Central memory CD8-positive, alpha-beta T cell (primary cell): ENCODE measurements around the gene DHCR24.
A peak's percentile ranks its signal among the peaks of the same experiment; 100 is the strongest.

Experiments
- ATAC-seq: fragments of 150-1000 bp; cut with Tn5 transposase; replicated peaks from 2 replicates; pipeline ENCODE4 v1.10.0; 2022; ENCODE audit warnings: mild to moderate bottlenecking, moderate FRiP score, moderate number of reproducible peaks; ENCODE audit not compliant: poor library complexity, severe bottlenecking; ENCODE audit errors: extremely low read depth
- DNase-seq, 2 donors: peaks; one replicate each; pipeline ENCODE4 v3.0.0; 2021; ENCODE audit warnings: low spot score in 2 of 2
- H3K27ac Mint-ChIP-seq: one replicate; pipeline ENCODE4 v1.8.0; 2022; ENCODE audit warnings: low read depth, mild to moderate bottlenecking, moderate library complexity, mixed read lengths
- H3K27me3 Mint-ChIP-seq: one replicate; pipeline ENCODE4 v1.8.0; 2022; ENCODE audit warnings: mixed read lengths
- H3K36me3 Mint-ChIP-seq: one replicate; pipeline ENCODE4 v1.8.0; 2022; ENCODE audit warnings: mild to moderate bottlenecking, moderate library complexity, mixed read lengths; ENCODE audit not compliant: insufficient read depth
- H3K4me1 Mint-ChIP-seq: one replicate; pipeline ENCODE4 v1.8.0; 2022; ENCODE audit warnings: mixed read lengths
- H3K4me3 Mint-ChIP-seq: one replicate; pipeline ENCODE4 v1.8.0; 2022; ENCODE audit warnings: mild to moderate bottlenecking, moderate library complexity, mixed read lengths
- H3K9me3 Mint-ChIP-seq: one replicate; pipeline ENCODE4 v1.8.0; 2022; ENCODE audit warnings: mixed read lengths

DHCR24 gene

DNA sequence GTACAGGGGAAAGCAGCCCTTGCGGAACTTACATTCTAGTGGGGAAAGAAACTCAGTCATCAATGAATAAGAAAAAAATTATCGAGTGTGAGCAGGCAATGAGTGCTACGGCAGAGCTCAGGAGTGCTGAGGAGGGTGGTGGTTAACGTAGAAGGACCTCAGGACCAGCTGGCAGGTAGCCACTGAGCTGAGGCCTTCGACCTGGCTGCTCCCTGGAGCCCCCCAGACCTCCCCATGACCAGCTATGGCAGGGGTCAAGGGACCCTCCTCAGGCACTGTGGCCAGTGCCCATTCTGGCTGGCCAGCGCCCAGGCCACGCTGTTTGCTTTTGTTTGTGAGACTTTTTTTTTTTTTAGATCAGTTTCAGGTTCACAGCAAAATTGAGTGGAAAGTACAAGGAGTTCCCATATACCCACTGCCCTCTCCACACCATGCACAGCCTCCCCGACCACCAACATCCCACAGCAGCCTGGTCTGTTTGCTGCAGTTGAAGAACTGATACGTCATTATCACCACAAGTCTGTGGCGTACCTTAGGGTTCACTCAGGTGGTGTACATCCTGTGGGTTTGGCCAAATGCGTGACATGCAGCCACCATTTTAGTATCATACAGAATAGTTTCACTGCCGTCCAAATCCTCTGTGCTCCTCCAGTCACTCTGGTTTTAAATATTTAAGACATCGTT, 74.1 kb downstream of the DHCR24 start:
- DNase-seq (no peak), ATAC-seq (peak; percentile 67)
- Mint-ChIP-seq H3K27me3 (no peaks in the 10 kb centered on the region), H3K9me3 (no peaks in the 10 kb centered on the region), H3K4me3 (no peak overlapping the region), H3K27ac (no peak overlapping the region), H3K36me3 (no peaks in the 10 kb centered on the region), H3K4me1 (peaks cover 20% of the 10 kb centered on the region)

DNA sequence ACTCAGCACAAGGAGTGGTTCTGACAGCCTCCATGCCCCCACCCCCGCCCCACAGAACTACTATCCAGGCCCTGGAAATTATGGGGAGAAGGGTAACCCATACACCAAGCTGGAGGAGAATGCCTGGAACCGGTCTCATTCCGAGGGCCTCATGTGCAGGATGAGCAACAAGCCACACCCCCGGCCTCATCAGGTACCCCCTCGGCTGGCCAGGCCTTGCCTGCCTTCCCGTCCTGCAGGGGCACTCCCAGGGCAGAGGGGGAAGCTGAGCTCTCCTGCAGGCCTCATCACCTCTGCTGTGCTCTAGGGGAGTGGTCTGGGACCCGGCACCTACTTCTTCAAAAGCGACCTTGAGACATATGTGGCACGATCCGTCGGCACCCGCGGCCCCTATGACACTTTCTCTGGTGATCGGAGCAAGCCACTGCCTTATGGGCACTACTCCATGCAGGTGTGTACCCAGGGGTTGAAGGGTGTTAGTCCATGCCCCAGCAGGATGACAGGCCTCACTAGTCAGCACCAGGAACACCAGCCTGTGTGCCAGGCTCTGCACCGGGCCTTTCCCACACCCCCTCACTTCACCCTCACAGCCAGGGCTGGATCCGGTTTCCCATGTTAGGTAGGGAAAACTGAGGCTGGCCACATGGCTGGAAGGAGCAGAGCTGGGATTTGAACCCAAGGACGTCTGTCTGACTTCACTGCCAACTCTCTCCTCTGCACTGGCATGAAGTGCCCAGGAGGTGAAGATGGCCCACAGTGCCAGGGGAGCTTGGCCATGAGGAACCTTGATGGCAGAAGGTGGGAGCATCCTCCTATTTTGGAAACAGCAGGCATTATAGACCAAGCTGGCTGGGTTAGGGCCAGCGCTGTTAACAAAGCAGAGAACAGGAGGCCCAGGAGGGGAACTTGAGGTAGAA, 75.0 kb downstream of the DHCR24 start:
- Mint-ChIP-seq H3K4me1 (peaks cover 28% of the 10 kb centered on the region), H3K4me3 (no peak overlapping the region), H3K27me3 (no peaks in the 10 kb centered on the region), H3K36me3 (no peaks in the 10 kb centered on the region), H3K27ac (no peak overlapping the region), H3K9me3 (no peaks in the 10 kb centered on the region)
- ATAC-seq: no peak
- DNase-seq: no peak

GRCh38 chr1:54811066-54811465, 75.9 kb downstream of the DHCR24 start:
- DNase-seq (no peak), ATAC-seq (no peak)
- peaks cover 33% of the 10 kb centered on the region for H3K4me1 Mint-ChIP-seq
- no peak overlapping the region for H3K27ac Mint-ChIP-seq
- no peaks in the 10 kb centered on the region for H3K36me3 Mint-ChIP-seq
- H3K4me3 Mint-ChIP-seq: no peak overlapping the region
- no peaks in the 10 kb centered on the region for H3K9me3 Mint-ChIP-seq
- no peaks in the 10 kb centered on the region for H3K27me3 Mint-ChIP-seq

DNA sequence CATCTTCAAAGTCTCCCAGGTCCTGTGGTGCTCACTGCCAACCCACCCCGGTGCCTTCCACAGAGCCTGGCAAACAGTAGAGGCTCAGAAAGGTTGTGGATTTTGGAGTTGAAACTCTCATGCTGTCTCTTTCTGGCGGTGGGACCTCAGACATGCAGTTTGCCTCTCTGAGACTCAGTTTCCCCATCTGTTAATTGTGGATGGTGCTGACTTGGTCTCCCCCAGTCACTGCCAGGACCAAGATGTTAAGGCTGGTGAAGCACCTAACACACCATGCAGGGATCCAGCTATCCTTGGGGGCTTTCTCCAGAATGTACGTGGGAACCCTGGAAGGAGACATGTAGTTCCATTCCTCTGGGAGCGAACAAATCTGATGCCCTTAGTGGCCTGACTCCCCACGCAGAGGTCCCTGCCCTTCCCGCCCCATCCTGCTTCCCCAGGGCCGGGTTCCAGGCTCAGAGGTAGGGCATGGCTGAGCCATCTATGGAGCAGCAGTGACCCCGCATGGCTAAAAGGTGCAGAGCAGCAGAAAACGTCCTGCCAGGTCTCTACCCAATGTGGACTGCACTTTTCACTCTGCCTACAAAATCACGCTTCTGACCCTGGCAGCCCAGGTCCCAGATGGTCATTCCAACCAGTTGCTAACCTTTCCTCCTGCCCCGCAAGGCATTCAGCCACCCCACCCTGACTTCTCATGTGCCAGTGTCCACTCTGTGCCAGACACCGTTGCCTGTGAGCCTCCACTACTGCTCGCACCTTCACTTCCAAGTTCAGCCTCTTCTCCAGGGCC, 76.6 kb downstream of the DHCR24 start:
- peaks cover 33% of the 10 kb centered on the region for H3K4me1 Mint-ChIP-seq
- H3K4me3 Mint-ChIP-seq: no peak overlapping the region
- ATAC-seq (peak; percentile 37), DNase-seq (peak; percentile 52 to 61)
- H3K27me3 Mint-ChIP-seq: no peaks in the 10 kb centered on the region
- no peak overlapping the region for H3K27ac Mint-ChIP-seq
- no peaks in the 10 kb centered on the region for H3K36me3 Mint-ChIP-seq
- H3K9me3 Mint-ChIP-seq: no peaks in the 10 kb centered on the region

GRCh38 chr1:54809496-54810074, 77.4 kb downstream of the DHCR24 start:
- H3K4me3 Mint-ChIP-seq: no peak overlapping the region
- no peak for DNase-seq
- H3K36me3 Mint-ChIP-seq: no peaks in the 10 kb centered on the region
- H3K9me3 Mint-ChIP-seq: no peaks in the 10 kb centered on the region
- H3K4me1 Mint-ChIP-seq: peaks cover 37% of the 10 kb centered on the region
- ATAC-seq: no peak
- H3K27me3 Mint-ChIP-seq: no peaks in the 10 kb centered on the region
- no peak overlapping the region for H3K27ac Mint-ChIP-seq

GRCh38 chr1:54808443-54809207, 78.4 kb downstream of the DHCR24 start:
- Mint-ChIP-seq H3K27me3 (no peaks in the 10 kb centered on the region), H3K9me3 (no peaks in the 10 kb centered on the region), H3K27ac (peak overlapping the region; percentile 87), H3K4me3 (peak overlapping the region; percentile 15), H3K4me1 (peaks cover 43% of the 10 kb centered on the region), H3K36me3 (no peaks in the 10 kb centered on the region)
- ATAC-seq: no peak
- no peak for DNase-seq

- Mint-ChIP-seq H3K27ac (peak overlapping the region; percentile 87), H3K27me3 (no peaks in the 10 kb centered on the region), H3K4me3 (peak overlapping the region; percentile 15), H3K36me3 (no peaks in the 10 kb centered on the region), H3K9me3 (no peaks in the 10 kb centered on the region), H3K4me1 (peaks cover 44% of the 10 kb centered on the region)
- ATAC-seq: no peak
- no peak for DNase-seq
Measured at GRCh38 chr1:54807756-54808155, 79.2 kb downstream of the DHCR24 start.

- Mint-ChIP-seq H3K27me3 (no peaks in the 10 kb centered on the region), H3K9me3 (no peaks in the 10 kb centered on the region), H3K27ac (peak overlapping the region; percentile 87), H3K36me3 (no peaks in the 10 kb centered on the region), H3K4me3 (peak overlapping the region; percentile 15), H3K4me1 (peaks cover 46% of the 10 kb centered on the region)
- DNase-seq (peak in 1 of 2 donors; percentile 39), ATAC-seq (peak; percentile 85)
Measured at GRCh38 chr1:54806931-54807611, 79.9 kb downstream of the DHCR24 start.

DNA sequence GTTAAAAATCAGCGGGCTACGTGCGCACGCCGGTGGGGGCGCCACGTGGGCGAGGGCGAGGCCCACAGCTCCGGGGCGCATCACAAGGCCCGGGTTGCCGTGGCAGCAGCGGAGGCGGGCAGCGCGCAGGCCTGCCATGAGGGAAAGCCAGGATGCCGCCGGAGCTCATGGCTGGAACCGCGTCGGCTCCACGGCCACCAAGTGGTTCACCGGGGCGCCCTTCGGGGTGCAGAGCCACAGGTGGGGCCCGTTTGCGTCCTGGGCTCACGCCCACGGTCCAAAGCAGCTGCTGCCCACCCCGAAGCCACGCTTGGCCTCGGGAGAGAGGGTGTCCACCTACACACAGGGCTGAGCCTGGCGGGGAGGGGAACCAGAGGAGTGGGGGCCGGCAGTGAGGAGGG, 81.0 kb downstream of the DHCR24 start:
- Mint-ChIP-seq H3K27ac (no peak overlapping the region), H3K4me3 (no peak overlapping the region), H3K4me1 (peaks cover 52% of the 10 kb centered on the region), H3K36me3 (peaks cover 1% of the 10 kb centered on the region), H3K27me3 (no peaks in the 10 kb centered on the region), H3K9me3 (no peaks in the 10 kb centered on the region)
- DNase-seq (no peak), ATAC-seq (no peak)

- no peaks in the 10 kb centered on the region for H3K27me3 Mint-ChIP-seq
- peaks cover 1% of the 10 kb centered on the region for H3K36me3 Mint-ChIP-seq
- no peak overlapping the region for H3K27ac Mint-ChIP-seq
Measured at GRCh38 chr1:54805466-54805865, 81.5 kb downstream of the DHCR24 start.

DNA sequence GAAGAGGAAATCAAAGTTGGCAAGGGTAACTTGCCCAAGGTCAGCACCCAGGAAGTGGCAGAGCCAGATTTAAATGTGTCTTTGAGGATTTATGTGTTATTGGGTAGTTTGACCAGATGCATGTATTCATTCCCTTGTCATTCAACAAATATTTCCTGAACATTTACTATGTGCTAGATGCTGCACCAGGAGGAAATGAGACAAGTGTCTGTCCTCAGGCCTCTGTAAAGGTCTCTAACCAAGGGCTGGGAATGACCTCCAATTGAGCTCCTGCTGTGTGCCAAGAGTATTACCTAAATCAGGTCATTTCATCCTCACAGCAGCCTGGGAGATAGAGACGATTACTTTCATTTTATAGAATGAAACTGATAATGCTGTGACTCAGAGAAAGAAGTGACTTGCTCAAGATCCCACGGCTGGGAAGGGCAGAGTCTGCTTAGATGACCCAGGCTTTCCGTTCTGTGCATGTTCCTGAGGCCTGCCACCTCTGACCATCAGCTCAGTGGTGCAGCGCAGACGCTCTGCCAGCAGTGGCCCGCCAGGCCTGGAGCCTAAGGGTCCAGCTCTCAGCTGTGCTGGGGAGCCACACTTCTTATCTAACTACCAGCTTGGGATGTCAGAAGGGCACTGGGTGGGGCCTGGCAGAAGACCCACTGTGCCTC, 82.4 kb downstream of the DHCR24 start:
- DNase-seq (no peak), ATAC-seq (no peak)
- H3K36me3 Mint-ChIP-seq: peaks cover 3% of the 10 kb centered on the region
- H3K9me3 Mint-ChIP-seq: no peaks in the 10 kb centered on the region
- no peak overlapping the region for H3K4me3 Mint-ChIP-seq
- H3K27ac Mint-ChIP-seq: peak overlapping the region; percentile 59
- no peaks in the 10 kb centered on the region for H3K27me3 Mint-ChIP-seq
- H3K4me1 Mint-ChIP-seq: peaks cover 56% of the 10 kb centered on the region

More at GRCh38 chr1:54805466-54805865, 81.5 kb downstream of the DHCR24 start:
- no peaks in the 10 kb centered on the region for H3K9me3 Mint-ChIP-seq
- H3K4me3 Mint-ChIP-seq: no peak overlapping the region
- ATAC-seq (no peak), DNase-seq (no peak)
- H3K4me1 Mint-ChIP-seq: peaks cover 48% of the 10 kb centered on the region
